ENCODE measurements around the gene PAM. TPM values are rescaled to one million over a fixed set of nuclear protein-coding genes. Genes with fewer than 3 reads are reported as not detected.

Gene PAM
- polyA plus RNA-seq, 1 donor (not counting 4 experiments of a cell fraction or from before 2014, with no cell fraction given): 149 TPM

DNA sequence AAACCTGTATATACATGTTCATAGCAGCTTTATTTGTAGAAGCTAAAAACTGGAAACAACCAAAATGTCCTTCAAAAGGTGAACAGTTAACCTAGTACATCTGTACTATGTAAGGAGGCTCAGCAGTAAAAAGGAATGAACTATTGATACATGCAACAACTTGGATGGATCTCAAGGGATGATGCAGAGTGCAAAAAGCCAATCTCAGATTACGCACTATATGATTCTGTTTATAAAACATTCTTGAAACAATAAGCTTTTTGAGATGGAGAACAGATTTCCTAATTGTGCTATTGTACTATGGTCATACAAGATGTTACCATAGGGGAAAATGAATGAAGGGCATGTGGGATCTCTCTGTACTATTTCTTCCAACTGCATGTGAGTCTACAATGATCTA, 88.9 kb downstream of the PAM start:
- no peak overlapping the region for H3K4me2 ChIP-seq (ENCODE audit: control insufficient read depth, extremely low read depth, insufficient read depth, low read depth, low read length)
- H3K9ac ChIP-seq (ENCODE audit: control insufficient read depth, extremely low read depth, insufficient read depth, low read length): no peak overlapping the region
- H3K27ac ChIP-seq (ENCODE audit: control insufficient read depth, insufficient read depth, low read length): no peak overlapping the region
- dilution Hi-C loops (cut with MboI; ENCODE audit: extremely low pct_ligation_motif_present, low sequenced_read_pairs): no loop called here
- H3K79me2 ChIP-seq (ENCODE audit: control insufficient read depth, insufficient read depth, low read length): no peaks in the 10 kb centered on the region
- no peak overlapping the region for H3K4me3 ChIP-seq (ENCODE audit: control insufficient read depth in 2 of 3, extremely low read depth in 1 of 3, insufficient read depth in 2 of 3, low read depth in 1 of 3, low read length in 3 of 3)
- no peaks in the 10 kb centered on the region for H3K9me1 ChIP-seq (ENCODE audit: control insufficient read depth, extremely low read depth, insufficient read depth, low read length)
- peaks cover 0 to 3% of the 10 kb centered on the region in 2 experiments for H3K36me3 ChIP-seq (ENCODE audit: control insufficient read depth in 2 of 2, extremely low read depth in 1 of 2, insufficient read depth in 2 of 2, low read length in 2 of 2)
- H2AFZ ChIP-seq (ENCODE audit: control insufficient read depth, low read length): no peak overlapping the region
- DNase-seq (ENCODE audit: low read depth, low spot score) (no peak), FAIRE-seq (no peak)
- H4K20me1 ChIP-seq (ENCODE audit: control insufficient read depth, extremely low read depth, insufficient read depth, low read length): no peaks in the 10 kb centered on the region
- no peaks in the 10 kb centered on the region for H3K4me1 ChIP-seq (ENCODE audit: control insufficient read depth, extremely low read depth, insufficient read depth, low read length)
- no peaks in the 10 kb centered on the region for H3K9me3 ChIP-seq (ENCODE audit: control insufficient read depth, low read depth, low read length)
- H3K27me3 ChIP-seq (ENCODE audit: control insufficient read depth, extremely low read depth, insufficient read depth, low read length): no peaks in the 10 kb centered on the region
- no peak for TF ChIP-seq EZH2 (IDR thresholded peaks at IDR 0.05; ENCODE audit: low read length)
- TF ChIP-seq, protein P1, sequence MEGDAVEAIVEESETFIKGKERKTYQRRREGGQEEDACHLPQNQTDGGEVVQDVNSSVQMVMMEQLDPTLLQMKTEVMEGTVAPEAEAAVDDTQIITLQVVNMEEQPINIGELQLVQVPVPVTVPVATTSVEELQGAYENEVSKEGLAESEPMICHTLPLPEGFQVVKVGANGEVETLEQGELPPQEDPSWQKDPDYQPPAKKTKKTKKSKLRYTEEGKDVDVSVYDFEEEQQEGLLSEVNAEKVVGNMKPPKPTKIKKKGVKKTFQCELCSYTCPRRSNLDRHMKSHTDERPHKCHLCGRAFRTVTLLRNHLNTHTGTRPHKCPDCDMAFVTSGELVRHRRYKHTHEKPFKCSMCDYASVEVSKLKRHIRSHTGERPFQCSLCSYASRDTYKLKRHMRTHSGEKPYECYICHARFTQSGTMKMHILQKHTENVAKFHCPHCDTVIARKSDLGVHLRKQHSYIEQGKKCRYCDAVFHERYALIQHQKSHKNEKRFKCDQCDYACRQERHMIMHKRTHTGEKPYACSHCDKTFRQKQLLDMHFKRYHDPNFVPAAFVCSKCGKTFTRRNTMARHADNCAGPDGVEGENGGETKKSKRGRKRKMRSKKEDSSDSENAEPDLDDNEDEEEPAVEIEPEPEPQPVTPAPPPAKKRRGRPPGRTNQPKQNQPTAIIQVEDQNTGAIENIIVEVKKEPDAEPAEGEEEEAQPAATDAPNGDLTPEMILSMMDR (optimal IDR thresholded peaks at IDR 0.05 in 1 of 3, IDR thresholded peaks at IDR 0.05 in 1 of 3, conservative IDR thresholded peaks at IDR 0.05 in 1 of 3; ENCODE audit: extremely low read depth in 1 of 3, insufficient read depth in 2 of 3, low read length in 3 of 3): no peak

DNA sequence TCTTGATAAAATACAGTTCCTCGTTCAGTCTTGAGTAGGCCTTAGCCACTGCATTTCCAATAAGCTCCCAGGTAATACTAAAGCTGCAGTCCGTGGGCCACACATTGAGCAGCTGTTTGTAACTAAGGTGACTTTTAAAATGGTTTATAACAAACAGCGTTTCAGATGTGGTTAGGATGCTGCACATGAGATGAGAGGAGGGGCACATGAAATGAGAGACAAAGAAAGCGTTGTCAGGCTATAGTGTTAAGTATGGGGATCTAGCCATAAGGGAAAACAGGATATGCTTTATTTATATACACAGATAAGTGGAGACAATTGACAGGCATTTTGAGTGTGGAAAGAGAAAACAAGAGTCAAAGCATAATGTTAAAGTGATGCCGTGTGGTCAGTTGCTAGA, 89.9 kb downstream of the PAM start:
- TF ChIP-seq EZH2 (IDR thresholded peaks at IDR 0.05; ENCODE audit: low read length): no peak
- TF ChIP-seq, protein P1 (optimal IDR thresholded peaks at IDR 0.05 in 1 of 3, IDR thresholded peaks at IDR 0.05 in 1 of 3, conservative IDR thresholded peaks at IDR 0.05 in 1 of 3; ENCODE audit: extremely low read depth in 1 of 3, insufficient read depth in 2 of 3, low read length in 3 of 3): no peak
- dilution Hi-C loops (cut with MboI; ENCODE audit: extremely low pct_ligation_motif_present, low sequenced_read_pairs): no loop called here

More for the DNA sequence above, 89.9 kb downstream of the PAM start:
- Histone ChIP-seq H3K4me1 (ENCODE audit: control insufficient read depth, extremely low read depth, insufficient read depth, low read length) (no peaks in the 10 kb centered on the region), H3K27me3 (ENCODE audit: control insufficient read depth, extremely low read depth, insufficient read depth, low read length) (no peaks in the 10 kb centered on the region), H2AFZ (ENCODE audit: control insufficient read depth, low read length) (no peak overlapping the region), H3K4me3 (ENCODE audit: control insufficient read depth in 2 of 3, extremely low read depth in 1 of 3, insufficient read depth in 2 of 3, low read depth in 1 of 3, low read length in 3 of 3) (no peak overlapping the region), H3K9ac (ENCODE audit: control insufficient read depth, extremely low read depth, insufficient read depth, low read length) (no peak overlapping the region), H4K20me1 (ENCODE audit: control insufficient read depth, extremely low read depth, insufficient read depth, low read length) (no peaks in the 10 kb centered on the region), H3K9me1 (ENCODE audit: control insufficient read depth, extremely low read depth, insufficient read depth, low read length) (no peaks in the 10 kb centered on the region), H3K36me3 (ENCODE audit: control insufficient read depth in 2 of 2, extremely low read depth in 1 of 2, insufficient read depth in 2 of 2, low read length in 2 of 2) (peaks cover 0 to 3% of the 10 kb centered on the region in 2 experiments), H3K79me2 (ENCODE audit: control insufficient read depth, insufficient read depth, low read length) (no peaks in the 10 kb centered on the region), H3K27ac (ENCODE audit: control insufficient read depth, insufficient read depth, low read length) (no peak overlapping the region), H3K9me3 (ENCODE audit: control insufficient read depth, low read depth, low read length) (no peaks in the 10 kb centered on the region), H3K4me2 (ENCODE audit: control insufficient read depth, extremely low read depth, insufficient read depth, low read depth, low read length) (no peak overlapping the region)
- FAIRE-seq: no peak
- no peak for DNase-seq (ENCODE audit: low read depth, low spot score)
